Amniotic epithelial cell (primary cell): ENCODE results near the gene PARK7.
A peak's percentile ranks its signal among the peaks of the same experiment; 100 is the strongest.
"Not testable (repeated sequence)": the region's sequence is repeated elsewhere in the genome, so short reads cannot be mapped to it uniquely, and the experiment has no call there.

Experiments used
- DNase-seq: peaks from one replicate; pipeline ENCODE4 v3.0.0-alpha.2; 2010; ENCODE audit warnings: low read depth

The PARK7 gene

GRCh38 chr1:7961216-7962013 is at the start of gene PARK7:
Gene PARK7, plus strand, starts transcription at chr1:7961711. Its CDS starts 1,075 bp downstream, at chr1:7962786.
- peak; percentile 98 for DNase-seq

- DNase-seq, result no peak
Measured at GRCh38 chr1:7912145-7912544, 49.4 kb upstream of the PARK7 start.

- DNase-seq, result no peak
Measured at GRCh38 chr1:7912743-7913557, 48.6 kb upstream of the PARK7 start.

GRCh38 chr1:7915826-7916500 is 45.5 kb upstream of the PARK7 start:
- DNase-seq, result no peak

GRCh38 chr1:7916501-7916830 is 45.0 kb upstream of the PARK7 start:
- DNase-seq, result no peak

GRCh38 chr1:7917971-7918370 is 43.5 kb upstream of the PARK7 start:
- not testable (repeated sequence) for DNase-seq

GRCh38 chr1:7919880-7920279 is 41.6 kb upstream of the PARK7 start:
- DNase-seq, result no peak

GRCh38 chr1:7921796-7922195 is 39.7 kb upstream of the PARK7 start:
- DNase-seq, result no peak

GRCh38 chr1:7922301-7922700 is 39.2 kb upstream of the PARK7 start:
- peak; percentile 46 for DNase-seq

GRCh38 chr1:7927061-7927460 is 34.5 kb upstream of the PARK7 start:
- DNase-seq, result not testable (repeated sequence)

GRCh38 chr1:7928247-7928646 is 33.3 kb upstream of the PARK7 start:
- DNase-seq, result no peak

- no peak for DNase-seq
Measured at GRCh38 chr1:7929637-7930036, 31.9 kb upstream of the PARK7 start.

GRCh38 chr1:7930645-7931445 is 30.7 kb upstream of the PARK7 start:
- no peak for DNase-seq

- no peak for DNase-seq
Measured at GRCh38 chr1:7931446-7931812, 30.1 kb upstream of the PARK7 start.

GRCh38 chr1:7932524-7933138 is 28.9 kb upstream of the PARK7 start:
- no peak for DNase-seq

- no peak for DNase-seq
Measured at GRCh38 chr1:7938070-7938469, 23.4 kb upstream of the PARK7 start.

GRCh38 chr1:7940034-7940433 is 21.5 kb upstream of the PARK7 start:
- no peak for DNase-seq

GRCh38 chr1:7940745-7941436 is 20.6 kb upstream of the PARK7 start, which contains the start of gene TNFRSF9:
Gene TNFRSF9, minus strand, starts transcription at chr1:7940839. Its CDS starts 845 bp downstream, at chr1:7939994.
- DNase-seq, result peak; percentile 62

GRCh38 chr1:7941437-7941793 is 20.1 kb upstream of the PARK7 start:
- DNase-seq, result peak; percentile 71

- no peak for DNase-seq
Measured at GRCh38 chr1:7942214-7942921, 19.1 kb upstream of the PARK7 start.
